Endothelial cell (in vitro differentiated cells): Measurements from ENCODE around the gene SSTR3. TPM values are rescaled to one million over a fixed set of nuclear protein-coding genes. Genes with fewer than 3 reads are reported as not detected.
A peak's percentile ranks its signal among the peaks of the same experiment; 100 is the strongest.

Experiments
- DNase-seq: peaks from one replicate; pipeline ENCODE4 v3.0.0; 2021; ENCODE audit warnings: low spot score
- H3K27ac Mint-ChIP-seq: one replicate; pipeline ENCODE4 v1.8.0; 2021; ENCODE audit warnings: mixed read lengths, inconsistent platforms; ENCODE audit not compliant: unreplicated experiment
- H3K27me3 Mint-ChIP-seq: one replicate; pipeline ENCODE4 v1.8.0; 2021; ENCODE audit warnings: mild to moderate bottlenecking, moderate library complexity, mixed read lengths, inconsistent platforms; ENCODE audit not compliant: unreplicated experiment
- H3K36me3 Mint-ChIP-seq: one replicate; pipeline ENCODE4 v1.8.0; 2021; ENCODE audit warnings: mild to moderate bottlenecking, low read depth, mixed read lengths, inconsistent platforms; ENCODE audit not compliant: unreplicated experiment
- H3K4me1 Mint-ChIP-seq: one replicate; pipeline ENCODE4 v1.8.0; 2021; ENCODE audit warnings: mild to moderate bottlenecking, mixed read lengths, inconsistent platforms; ENCODE audit not compliant: unreplicated experiment
- H3K4me3 Mint-ChIP-seq: one replicate; pipeline ENCODE4 v1.8.0; 2021; ENCODE audit warnings: mild to moderate bottlenecking, mixed read lengths, inconsistent platforms; ENCODE audit not compliant: unreplicated experiment
- H3K9me3 Mint-ChIP-seq: one replicate; pipeline ENCODE4 v1.8.0; 2021; ENCODE audit warnings: mixed read lengths, inconsistent platforms; ENCODE audit not compliant: unreplicated experiment
- total RNA-seq: library from RNA; stranded (reverse); fragmentation: NEBNext Ultra II Directional; extraction: Animal tissue kit (Norgen Biotek cat#: 25700); gene quantifications from one replicate; pipeline ENCODE4 v1.2.1, GENCODE V29; 2021; ENCODE audit not compliant: unreplicated experiment
- TF ChIP-seq, protein P1 (sequence below): fragments of 200-600 bp; sonication (generic); IDR thresholded peaks from one replicate; pipeline ENCODE4 v1.5.0; 2021; ENCODE audit warnings: antibody characterized with exemption; ENCODE audit not compliant: unreplicated experiment

Gene SSTR3
- total RNA-seq, 1 donor from 2014 or later = 0.13 TPM

DNA sequence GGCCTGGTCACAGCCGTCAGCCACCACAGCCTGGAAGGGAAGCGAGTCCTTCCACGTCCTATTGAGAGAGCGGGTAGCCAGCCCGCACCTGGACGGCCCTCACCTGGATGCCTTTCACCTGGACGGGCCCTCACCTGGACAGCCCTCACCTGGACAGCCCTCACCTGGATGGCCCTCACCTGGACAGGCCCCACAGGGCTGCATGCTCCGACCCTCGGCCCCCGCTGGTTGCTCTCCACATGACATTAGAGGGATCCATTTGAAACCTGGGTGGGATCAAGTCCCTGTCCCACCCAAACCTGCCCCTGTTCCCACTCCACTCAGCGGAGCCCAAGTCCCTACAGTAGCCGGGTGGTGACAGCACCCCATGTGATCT lies 27.9 kb downstream of the SSTR3 start:
- H3K27ac Mint-ChIP-seq = no peak overlapping the region
- H3K4me1 Mint-ChIP-seq = peaks cover 34% of the 10 kb centered on the region
- H3K9me3 Mint-ChIP-seq = no peaks in the 10 kb centered on the region
- TF ChIP-seq, protein P1, sequence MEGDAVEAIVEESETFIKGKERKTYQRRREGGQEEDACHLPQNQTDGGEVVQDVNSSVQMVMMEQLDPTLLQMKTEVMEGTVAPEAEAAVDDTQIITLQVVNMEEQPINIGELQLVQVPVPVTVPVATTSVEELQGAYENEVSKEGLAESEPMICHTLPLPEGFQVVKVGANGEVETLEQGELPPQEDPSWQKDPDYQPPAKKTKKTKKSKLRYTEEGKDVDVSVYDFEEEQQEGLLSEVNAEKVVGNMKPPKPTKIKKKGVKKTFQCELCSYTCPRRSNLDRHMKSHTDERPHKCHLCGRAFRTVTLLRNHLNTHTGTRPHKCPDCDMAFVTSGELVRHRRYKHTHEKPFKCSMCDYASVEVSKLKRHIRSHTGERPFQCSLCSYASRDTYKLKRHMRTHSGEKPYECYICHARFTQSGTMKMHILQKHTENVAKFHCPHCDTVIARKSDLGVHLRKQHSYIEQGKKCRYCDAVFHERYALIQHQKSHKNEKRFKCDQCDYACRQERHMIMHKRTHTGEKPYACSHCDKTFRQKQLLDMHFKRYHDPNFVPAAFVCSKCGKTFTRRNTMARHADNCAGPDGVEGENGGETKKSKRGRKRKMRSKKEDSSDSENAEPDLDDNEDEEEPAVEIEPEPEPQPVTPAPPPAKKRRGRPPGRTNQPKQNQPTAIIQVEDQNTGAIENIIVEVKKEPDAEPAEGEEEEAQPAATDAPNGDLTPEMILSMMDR = no peak
- no peak for DNase-seq
- H3K27me3 Mint-ChIP-seq = peaks cover 2% of the 10 kb centered on the region
- H3K4me3 Mint-ChIP-seq = no peak overlapping the region
- H3K36me3 Mint-ChIP-seq = peaks cover 5% of the 10 kb centered on the region

DNA sequence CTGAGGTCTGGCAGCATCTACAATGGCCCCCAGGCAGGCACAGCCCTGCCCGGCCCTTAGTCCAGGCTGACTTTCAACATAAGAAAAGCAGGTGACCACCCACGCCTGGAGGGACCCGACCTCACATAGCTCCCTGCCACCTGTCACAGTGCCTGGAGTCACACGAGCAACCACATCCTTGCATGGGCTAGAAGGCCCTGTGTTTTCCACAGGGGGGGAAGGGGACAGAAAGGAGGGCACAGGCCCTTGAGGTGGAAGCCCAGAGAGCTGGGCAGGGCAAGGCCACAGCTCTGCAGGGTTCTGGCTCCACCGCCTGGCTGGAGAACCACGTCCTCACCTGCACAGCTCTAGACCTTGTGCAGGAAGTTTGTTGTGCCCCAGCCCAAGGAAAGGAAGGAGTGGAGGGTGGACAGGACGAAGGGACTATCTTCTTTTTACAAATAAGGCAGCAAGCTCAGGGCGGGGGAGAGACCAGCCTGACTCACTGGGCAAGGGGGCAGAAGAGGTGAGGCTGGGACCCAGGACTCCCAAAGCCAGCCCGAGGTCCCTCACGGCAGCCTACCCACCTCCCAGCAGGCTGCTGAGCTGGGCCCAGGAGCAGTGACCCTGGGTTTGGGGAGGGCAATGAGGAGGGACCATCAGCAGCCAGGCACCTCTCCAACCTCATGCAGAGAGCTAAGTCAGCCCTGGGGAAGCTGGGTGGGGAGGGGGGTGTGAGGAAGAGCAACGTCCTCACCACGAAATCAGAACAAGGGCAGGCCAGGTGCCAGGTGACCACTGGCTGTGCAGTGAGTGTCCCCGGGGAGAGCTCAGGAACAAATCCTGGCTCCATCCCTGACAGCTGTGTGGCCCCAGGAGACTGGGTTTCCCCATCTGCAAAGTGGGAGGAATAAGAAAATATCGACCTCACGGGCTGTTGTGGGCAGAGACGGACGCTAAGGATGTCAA lies 28.6 kb downstream of the SSTR3 start:
- no peak for DNase-seq
- TF ChIP-seq, protein P1 = no peak
- no peak overlapping the region for H3K27ac Mint-ChIP-seq

DNA sequence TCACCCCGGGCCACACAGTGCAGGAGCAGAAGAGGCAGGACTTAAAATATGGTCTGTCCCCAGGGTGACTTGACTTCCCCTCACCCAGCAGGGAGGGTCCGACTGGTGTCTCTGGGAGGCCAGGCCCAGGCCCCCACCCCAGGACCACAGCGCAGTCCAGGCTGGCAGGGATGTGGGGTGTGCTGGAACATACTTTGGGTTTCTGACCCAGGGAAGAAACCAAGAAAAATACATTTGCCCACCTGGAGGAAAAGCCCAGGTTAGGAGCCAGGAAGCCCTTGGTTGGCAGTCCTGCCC lies 29.4 kb downstream of the SSTR3 start:
- peaks cover 5% of the 10 kb centered on the region for H3K36me3 Mint-ChIP-seq
- H3K4me3 Mint-ChIP-seq = no peak overlapping the region
- no peaks in the 10 kb centered on the region for H3K9me3 Mint-ChIP-seq
- no peak overlapping the region for H3K27ac Mint-ChIP-seq
- peaks cover 24% of the 10 kb centered on the region for H3K4me1 Mint-ChIP-seq
- TF ChIP-seq, protein P1 = no peak
- peaks cover 2% of the 10 kb centered on the region for H3K27me3 Mint-ChIP-seq
- DNase-seq = no peak

More for the DNA sequence above, 28.6 kb downstream of the SSTR3 start:
- H3K4me1 Mint-ChIP-seq = peaks cover 29% of the 10 kb centered on the region
- H3K36me3 Mint-ChIP-seq = peaks cover 5% of the 10 kb centered on the region
- H3K27me3 Mint-ChIP-seq = peaks cover 2% of the 10 kb centered on the region
- H3K9me3 Mint-ChIP-seq = no peaks in the 10 kb centered on the region
- no peak overlapping the region for H3K4me3 Mint-ChIP-seq

DNA sequence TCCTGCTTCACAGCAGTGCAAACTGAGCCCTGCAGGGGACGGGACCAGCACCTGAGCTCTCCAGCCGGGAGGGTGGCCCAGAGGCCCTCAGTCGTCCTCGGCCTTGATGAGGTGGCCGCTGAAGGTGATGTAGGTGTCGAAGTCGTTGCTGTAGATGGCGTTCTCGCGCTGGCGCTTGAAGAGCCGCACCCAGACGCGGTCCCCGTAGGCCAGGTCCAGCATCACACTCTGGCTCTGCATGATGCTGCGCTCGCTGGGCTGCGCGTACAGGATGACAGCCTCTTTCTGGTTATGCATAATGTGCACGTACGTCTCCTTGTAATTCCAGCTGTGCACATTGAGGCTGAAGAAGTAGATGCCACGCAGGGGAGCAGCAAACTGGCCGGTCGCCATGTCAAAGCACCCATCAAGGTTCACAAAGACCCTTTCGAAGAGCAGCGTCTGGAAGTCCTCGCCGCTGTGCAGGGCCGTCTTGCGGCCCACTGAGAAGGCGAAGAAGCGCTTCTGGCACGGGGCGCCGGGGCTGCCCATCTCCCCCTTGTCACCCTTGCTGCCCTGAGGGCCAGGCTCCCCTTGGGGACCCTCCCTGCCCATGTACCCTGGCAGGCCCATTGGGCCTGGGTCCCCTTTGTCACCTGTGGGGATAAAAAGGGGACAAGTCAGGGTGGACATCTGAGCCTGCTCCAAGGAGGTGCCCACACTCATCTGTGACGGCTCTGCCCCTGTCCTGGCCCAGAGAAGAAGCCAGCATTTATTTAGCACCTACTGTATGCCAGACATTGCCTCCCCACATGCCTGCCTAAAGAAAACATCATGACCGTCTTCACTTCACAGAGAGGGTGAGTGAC lies 30.0 kb downstream of the SSTR3 start:
- TF ChIP-seq, protein P1 = no peak
- no peak overlapping the region for H3K27ac Mint-ChIP-seq
- no peaks in the 10 kb centered on the region for H3K9me3 Mint-ChIP-seq
- peaks cover 19% of the 10 kb centered on the region for H3K4me1 Mint-ChIP-seq
- no peaks in the 10 kb centered on the region for H3K27me3 Mint-ChIP-seq
- H3K4me3 Mint-ChIP-seq = no peak overlapping the region
- DNase-seq = no peak
- peaks cover 5% of the 10 kb centered on the region for H3K36me3 Mint-ChIP-seq

DNA sequence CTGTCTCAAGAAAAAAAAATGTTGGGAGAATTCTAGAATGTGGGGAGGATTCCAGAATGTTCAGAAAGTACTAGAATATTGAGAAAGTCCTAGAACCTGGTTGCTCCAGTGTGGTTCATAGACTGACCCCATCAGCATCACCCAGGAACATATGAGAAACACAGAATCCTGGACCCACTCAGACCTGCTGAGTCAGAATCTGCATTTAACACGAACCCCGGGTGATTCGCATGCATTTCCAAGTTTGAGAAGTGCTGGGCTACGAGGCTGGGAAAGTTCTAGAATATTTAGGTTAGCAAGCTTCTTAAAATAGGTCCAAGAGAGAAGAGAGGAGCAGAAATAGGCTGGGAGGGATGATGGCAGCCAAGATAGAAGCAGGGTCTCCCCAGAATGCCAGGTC lies 30.6 kb downstream of the SSTR3 start:
- H3K27me3 Mint-ChIP-seq = peaks cover 1% of the 10 kb centered on the region
- H3K36me3 Mint-ChIP-seq = peaks cover 5% of the 10 kb centered on the region
- DNase-seq = no peak
- peaks cover 17% of the 10 kb centered on the region for H3K4me1 Mint-ChIP-seq
- H3K9me3 Mint-ChIP-seq = no peaks in the 10 kb centered on the region
- H3K4me3 Mint-ChIP-seq = peak overlapping the region; percentile 45
- TF ChIP-seq, protein P1 = no peak
- no peak overlapping the region for H3K27ac Mint-ChIP-seq
